ENCODE measurements around the gene ENOX1. TPM values are rescaled to one million over a fixed set of nuclear protein-coding genes. Genes with fewer than 3 reads are reported as not detected.

Gene ENOX1
- total RNA-seq, 1 experiment from 2014 or later: 0.35 TPM

DNA sequence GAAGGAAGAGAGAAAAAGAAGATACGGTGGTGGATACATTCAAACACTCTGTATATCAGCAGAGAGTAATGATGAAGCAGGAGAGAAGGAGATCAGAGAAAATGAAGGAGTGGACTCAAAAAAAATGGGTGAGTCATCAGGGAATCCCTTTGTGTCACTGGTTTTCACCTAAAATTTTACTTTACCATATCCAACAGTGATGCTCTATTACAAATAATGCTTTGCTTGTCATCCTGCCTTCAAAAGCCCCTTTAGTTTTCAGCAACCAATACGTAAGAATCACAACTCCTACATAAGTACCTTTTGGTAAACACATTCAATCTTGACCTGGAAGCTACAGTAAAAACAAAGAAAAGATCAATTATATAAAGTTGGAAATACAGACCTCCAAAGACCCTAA is 88.8 kb downstream of the ENOX1 start:
- DNase-seq: no peak
- Histone ChIP-seq H3K9me2 (ENCODE audit: insufficient read depth) (no peaks in the 10 kb centered on the region), H3K4me2 (no peak overlapping the region), H3K27ac (no peak overlapping the region), H3K4me3 (no peak overlapping the region), H3K9me3 (ENCODE audit: insufficient read depth, low read depth) (no peaks in the 10 kb centered on the region), H4K20me1 (ENCODE audit: insufficient read depth) (no peaks in the 10 kb centered on the region), H3F3A (ENCODE audit: insufficient read depth, low read depth) (no peaks in the 10 kb centered on the region), H3K79me2 (ENCODE audit: low read depth) (no peaks in the 10 kb centered on the region), H3K27me3 (ENCODE audit: insufficient read depth, low read depth) (no peaks in the 10 kb centered on the region), H3K4me1 (replicated peaks; ENCODE audit: insufficient read depth) (no peaks in the 10 kb centered on the region), H2AFZ (no peak overlapping the region), H3K36me3 (ENCODE audit: low read depth) (no peaks in the 10 kb centered on the region)
- ChIA-PET POLR2A (ENCODE audit: unreplicated experiment) (no interaction called here), CTCF (no interaction called here)
- BruUV-seq (replicated peaks): no TSS peak
- TF ChIP-seq EZH2 (IDR thresholded peaks at IDR 0.05; ENCODE audit: low read depth): no peak
- TF ChIP-seq, protein P1, sequence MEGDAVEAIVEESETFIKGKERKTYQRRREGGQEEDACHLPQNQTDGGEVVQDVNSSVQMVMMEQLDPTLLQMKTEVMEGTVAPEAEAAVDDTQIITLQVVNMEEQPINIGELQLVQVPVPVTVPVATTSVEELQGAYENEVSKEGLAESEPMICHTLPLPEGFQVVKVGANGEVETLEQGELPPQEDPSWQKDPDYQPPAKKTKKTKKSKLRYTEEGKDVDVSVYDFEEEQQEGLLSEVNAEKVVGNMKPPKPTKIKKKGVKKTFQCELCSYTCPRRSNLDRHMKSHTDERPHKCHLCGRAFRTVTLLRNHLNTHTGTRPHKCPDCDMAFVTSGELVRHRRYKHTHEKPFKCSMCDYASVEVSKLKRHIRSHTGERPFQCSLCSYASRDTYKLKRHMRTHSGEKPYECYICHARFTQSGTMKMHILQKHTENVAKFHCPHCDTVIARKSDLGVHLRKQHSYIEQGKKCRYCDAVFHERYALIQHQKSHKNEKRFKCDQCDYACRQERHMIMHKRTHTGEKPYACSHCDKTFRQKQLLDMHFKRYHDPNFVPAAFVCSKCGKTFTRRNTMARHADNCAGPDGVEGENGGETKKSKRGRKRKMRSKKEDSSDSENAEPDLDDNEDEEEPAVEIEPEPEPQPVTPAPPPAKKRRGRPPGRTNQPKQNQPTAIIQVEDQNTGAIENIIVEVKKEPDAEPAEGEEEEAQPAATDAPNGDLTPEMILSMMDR (conservative IDR thresholded peaks at IDR 0.05): no peak
- intact Hi-C loops (cut with micrococcal nuclease; ENCODE audit: unreplicated experiment): no loop called here

DNA sequence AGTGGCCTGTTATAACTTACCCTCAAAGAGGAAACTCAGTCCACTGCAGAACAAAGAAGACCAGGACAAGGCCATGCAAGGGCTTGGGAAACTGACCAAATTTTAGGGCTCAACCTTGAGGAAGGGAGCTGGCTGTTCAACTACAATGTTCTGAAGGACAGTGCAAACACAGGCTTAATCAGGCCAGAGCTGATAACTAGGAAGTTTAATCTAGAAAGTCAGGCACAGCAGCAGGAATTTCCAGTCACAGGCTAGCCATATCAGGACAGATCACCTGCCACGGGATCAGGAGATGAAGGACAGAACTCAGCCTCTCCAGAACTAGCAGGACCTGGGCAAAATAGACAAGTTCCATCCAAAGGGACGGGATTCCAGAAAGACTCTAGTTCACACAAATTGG is 89.4 kb downstream of the ENOX1 start:
- ChIA-PET POLR2A (ENCODE audit: unreplicated experiment) (no interaction called here), CTCF (no interaction called here)
- H3K27ac ChIP-seq: no peak overlapping the region
- no peaks in the 10 kb centered on the region for H3K4me1 ChIP-seq (replicated peaks; ENCODE audit: insufficient read depth)
- BruUV-seq (replicated peaks): no TSS peak
- H3K36me3 ChIP-seq (ENCODE audit: low read depth): no peaks in the 10 kb centered on the region
- H3K4me3 ChIP-seq: no peak overlapping the region
- H3K27me3 ChIP-seq (ENCODE audit: insufficient read depth, low read depth): no peaks in the 10 kb centered on the region
- no peaks in the 10 kb centered on the region for H3K79me2 ChIP-seq (ENCODE audit: low read depth)
- intact Hi-C loops (cut with micrococcal nuclease; ENCODE audit: unreplicated experiment): no loop called here
- no peaks in the 10 kb centered on the region for H3K9me3 ChIP-seq (ENCODE audit: insufficient read depth, low read depth)
- TF ChIP-seq EZH2 (IDR thresholded peaks at IDR 0.05; ENCODE audit: low read depth): no peak
- TF ChIP-seq, protein P1 (conservative IDR thresholded peaks at IDR 0.05): no peak
- no peak overlapping the region for H2AFZ ChIP-seq
- H3K4me2 ChIP-seq: no peak overlapping the region
- H3F3A ChIP-seq (ENCODE audit: insufficient read depth, low read depth): no peaks in the 10 kb centered on the region
- H3K9me2 ChIP-seq (ENCODE audit: insufficient read depth): no peaks in the 10 kb centered on the region
- no peak for DNase-seq
- no peaks in the 10 kb centered on the region for H4K20me1 ChIP-seq (ENCODE audit: insufficient read depth)

DNA sequence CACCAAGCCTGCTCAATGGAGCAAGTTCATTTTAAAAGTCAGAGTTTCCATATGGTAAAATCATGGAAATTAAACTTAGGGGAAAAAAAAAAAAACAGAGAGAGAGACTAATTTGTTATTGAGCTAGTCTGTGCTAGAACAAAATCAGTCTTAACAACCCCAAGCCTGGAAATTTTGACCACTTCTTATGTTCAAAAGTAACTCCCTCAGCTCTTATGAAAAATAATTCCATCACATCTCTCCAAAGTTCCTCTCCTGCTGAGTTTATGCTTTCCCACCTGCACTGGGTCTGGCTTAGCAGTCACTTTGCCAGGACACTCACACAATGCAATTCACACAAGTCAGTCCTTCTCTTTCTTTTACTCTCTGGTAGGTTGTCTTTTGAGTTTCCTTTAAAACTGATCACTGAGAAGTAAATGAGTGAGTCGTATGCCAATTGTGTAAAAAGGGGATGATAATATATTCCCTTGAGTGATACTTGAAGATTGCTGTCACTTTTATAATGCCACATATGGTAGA is 92.6 kb downstream of the ENOX1 start:
- Histone ChIP-seq H2AFZ (no peak overlapping the region), H3K4me2 (no peak overlapping the region), H3K9me2 (ENCODE audit: insufficient read depth) (no peaks in the 10 kb centered on the region), H3K36me3 (ENCODE audit: low read depth) (no peaks in the 10 kb centered on the region), H3K9me3 (ENCODE audit: insufficient read depth, low read depth) (no peaks in the 10 kb centered on the region), H3K79me2 (ENCODE audit: low read depth) (no peaks in the 10 kb centered on the region), H3K27me3 (ENCODE audit: insufficient read depth, low read depth) (no peaks in the 10 kb centered on the region), H3K27ac (no peak overlapping the region), H4K20me1 (ENCODE audit: insufficient read depth) (no peaks in the 10 kb centered on the region), H3K4me3 (no peak overlapping the region), H3F3A (ENCODE audit: insufficient read depth, low read depth) (no peaks in the 10 kb centered on the region), H3K4me1 (replicated peaks; ENCODE audit: insufficient read depth) (no peaks in the 10 kb centered on the region)
- no peak for DNase-seq
- intact Hi-C loops (cut with micrococcal nuclease; ENCODE audit: unreplicated experiment): no loop called here
- TF ChIP-seq EZH2 (IDR thresholded peaks at IDR 0.05; ENCODE audit: low read depth): no peak
- TF ChIP-seq, protein P1 (conservative IDR thresholded peaks at IDR 0.05): no peak
- BruUV-seq (replicated peaks): no TSS peak
- POLR2A ChIA-PET (ENCODE audit: unreplicated experiment): no interaction called here
- CTCF ChIA-PET: interaction anchor here (0.7 kb wide), 1 partner anchor 59 kb away, joined by 5 read pairs; no protein-coding TSS in a partner anchor
